Right lobe of liver (tissue), 6 donors: Measurements from ENCODE around the gene CLCN7. TPM values are rescaled to one million over a fixed set of nuclear protein-coding genes. Genes with fewer than 3 reads are reported as not detected.
A peak's percentile ranks its signal among the peaks of the same experiment; 100 is the strongest.

Experiments used
- ATAC-seq, 4 donors: fragments of 200-7000 bp; cut with Tn5 transposase; one replicate each; pipeline ENCODE4 v1.9.1; 2020; ENCODE audit warnings: mild to moderate bottlenecking in 4 of 4, moderate library complexity in 4 of 4
- DNase-seq, 3 donors: peaks; one replicate each; pipeline ENCODE4 v3.0.0-alpha.2; 2020
- H3K27ac ChIP-seq, 3 donors: fragments of 200-600 bp; one replicate each; pipeline ENCODE4 v1.8.0; 2022
- H3K27me3 ChIP-seq, 2 donors: fragments of 200-600 bp; one replicate each; pipeline ENCODE4 v1.8.0; 2022
- H3K36me3 ChIP-seq, 4 donors: fragments of 200-600 bp; sonication (generic) in 1 of 4; one replicate each; pipeline versions ENCODE4 v1.5.1 to v1.8.0; 2017 to 2022; ENCODE audit warnings: control low read depth in 1 of 4
- H3K4me1 ChIP-seq, 4 donors: fragments of 200-600 bp; sonication (generic) in 1 of 4; one replicate each; pipeline versions ENCODE4 v1.5.1 to v1.8.0; 2017 to 2022; ENCODE audit warnings: control low read depth in 1 of 4
- H3K4me3 ChIP-seq, 3 donors: fragments of 200-600 bp; one replicate each; pipeline ENCODE4 v1.8.0; 2022
- H3K9me3 ChIP-seq, 4 donors: fragments of 200-600 bp; sonication (generic) in 1 of 4; one replicate each; pipeline versions ENCODE4 v1.5.1 to v1.8.0; 2017 to 2022; ENCODE audit warnings: control low read depth in 1 of 4
- POLR2A ChIP-seq: fragments of 450-650 bp; IDR thresholded peaks from one replicate; pipeline ENCODE4 v1.6.1; 2017; ENCODE audit warnings: antibody characterized with exemption, mild to moderate bottlenecking
- WGBS: methylation state at CpG from one replicate; pipeline ENCODE4 v1.1.6; 2018; ENCODE audit warnings: low coverage, low lambda C conversion rate; ENCODE audit not compliant: insufficient coverage; ENCODE audit errors: missing lambda C conversion rate; 5-methylcytosine and 5-hydroxymethylcytosine counted together
- intact Hi-C, 2 donors: fragments of 100-400 bp; cut with DNase I; formaldehyde crosslinking; loops; one replicate each; pipeline versions ENCODE4 v1.11.2 to v1.14.1; 2022
- total RNA-seq, 6 experiments: library from RNA; depleted of rRNA in 2 of 6; stranded (reverse); fragments of >200 nt in 2 of 6; fragmentation: NEBNext Ultra II Directional in 3 of 6; extraction: Animal tissue kit (Norgen Biotek cat#: 25700) in 3 of 6; gene quantifications; one replicate each; pipeline versions ENCODE4 v1.1.0 to v1.2.4, GENCODE V29; 2016 to 2023
- TF ChIP-seq, protein P1 (sequence below), 4 donors: fragments of 200-600 bp in 3 of 4; fragments of 450-650 bp in 1 of 4; IDR thresholded peaks; one replicate each; pipeline versions ENCODE4 v1.5.1 to v1.8.0; 2016 to 2022; ENCODE audit warnings: antibody characterized with exemption in 4 of 4, mild to moderate bottlenecking in 2 of 4
- donor health status: DM: no; HTN: yes; CAD: no.
- donor health status: DM: no; HTN: no; CAD: no.
- donor health status: DM: no; HTN: no; CAD: no.
- donor health status: DM: no; HTN: yes; CAD: no.
- donor health status: DM: no; HTN: yes; CAD: no.

The CLCN7 gene
- total RNA-seq, 6 experiments from 2014 or later, result 36.0 to 50.8 (median 40.8) TPM

DNA sequence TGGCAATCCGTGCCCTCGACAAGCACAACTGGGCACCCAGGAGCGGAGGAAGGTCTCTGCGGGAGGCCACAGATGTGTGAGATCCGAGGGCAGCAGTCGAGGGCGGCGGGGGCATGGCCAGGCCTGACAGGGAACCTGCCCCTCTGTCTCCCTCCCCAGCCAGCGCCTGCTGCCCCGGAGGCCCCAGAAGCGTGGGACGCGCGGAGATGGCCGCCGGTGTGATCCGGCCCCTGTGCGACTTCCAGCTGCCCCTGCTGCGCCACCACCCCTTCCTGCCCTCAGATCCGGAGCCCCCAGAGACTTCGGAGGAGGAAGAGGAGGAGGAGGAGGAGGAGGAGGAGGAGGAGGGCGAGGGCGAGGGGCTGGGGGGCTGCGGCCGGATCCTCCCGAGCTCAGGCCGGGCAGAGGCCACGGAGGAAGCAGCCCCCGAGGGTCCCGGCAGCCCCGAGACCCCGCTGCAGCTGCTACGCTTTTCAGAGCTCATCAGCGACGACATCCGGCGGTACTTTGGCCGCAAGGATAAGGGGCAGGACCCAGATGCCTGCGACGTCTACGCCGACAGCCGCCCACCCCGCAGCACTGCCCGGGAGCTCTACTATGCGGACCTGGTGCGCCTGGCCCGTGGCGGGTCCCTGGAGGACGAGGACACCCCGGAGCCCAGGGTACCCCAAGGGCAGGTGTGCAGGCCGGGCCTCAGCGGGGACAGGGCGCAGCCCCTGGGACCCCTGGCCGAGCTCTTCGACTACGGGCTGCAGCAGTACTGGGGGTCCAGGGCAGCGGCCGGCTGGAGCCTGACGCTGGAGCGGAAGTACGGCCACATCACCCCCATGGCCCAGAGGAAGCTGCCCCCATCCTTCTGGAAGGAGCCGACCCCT lies 42.2 kb downstream of the CLCN7 start:
- no peak overlapping the region for H3K27ac ChIP-seq
- no peaks in the 10 kb centered on the region for H3K9me3 ChIP-seq
- no peaks in the 10 kb centered on the region for H3K36me3 ChIP-seq
- H3K4me3 ChIP-seq, result no peak overlapping the region
- TF ChIP-seq POLR2A, result no peak
- TF ChIP-seq, protein P1, sequence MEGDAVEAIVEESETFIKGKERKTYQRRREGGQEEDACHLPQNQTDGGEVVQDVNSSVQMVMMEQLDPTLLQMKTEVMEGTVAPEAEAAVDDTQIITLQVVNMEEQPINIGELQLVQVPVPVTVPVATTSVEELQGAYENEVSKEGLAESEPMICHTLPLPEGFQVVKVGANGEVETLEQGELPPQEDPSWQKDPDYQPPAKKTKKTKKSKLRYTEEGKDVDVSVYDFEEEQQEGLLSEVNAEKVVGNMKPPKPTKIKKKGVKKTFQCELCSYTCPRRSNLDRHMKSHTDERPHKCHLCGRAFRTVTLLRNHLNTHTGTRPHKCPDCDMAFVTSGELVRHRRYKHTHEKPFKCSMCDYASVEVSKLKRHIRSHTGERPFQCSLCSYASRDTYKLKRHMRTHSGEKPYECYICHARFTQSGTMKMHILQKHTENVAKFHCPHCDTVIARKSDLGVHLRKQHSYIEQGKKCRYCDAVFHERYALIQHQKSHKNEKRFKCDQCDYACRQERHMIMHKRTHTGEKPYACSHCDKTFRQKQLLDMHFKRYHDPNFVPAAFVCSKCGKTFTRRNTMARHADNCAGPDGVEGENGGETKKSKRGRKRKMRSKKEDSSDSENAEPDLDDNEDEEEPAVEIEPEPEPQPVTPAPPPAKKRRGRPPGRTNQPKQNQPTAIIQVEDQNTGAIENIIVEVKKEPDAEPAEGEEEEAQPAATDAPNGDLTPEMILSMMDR (IDR thresholded peaks at IDR 0.05), result no peak
- H3K27me3 ChIP-seq, result no peaks in the 10 kb centered on the region
- H3K4me1 ChIP-seq, result peaks cover 0 to 11% (median 5%) of the 10 kb centered on the region in 4 donors
- ATAC-seq (no peak), DNase-seq (no peak)
- intact Hi-C loops, result no loop called here
- WGBS, result 76% methylated on average over 7 of the region's 63 CpGs

DNA sequence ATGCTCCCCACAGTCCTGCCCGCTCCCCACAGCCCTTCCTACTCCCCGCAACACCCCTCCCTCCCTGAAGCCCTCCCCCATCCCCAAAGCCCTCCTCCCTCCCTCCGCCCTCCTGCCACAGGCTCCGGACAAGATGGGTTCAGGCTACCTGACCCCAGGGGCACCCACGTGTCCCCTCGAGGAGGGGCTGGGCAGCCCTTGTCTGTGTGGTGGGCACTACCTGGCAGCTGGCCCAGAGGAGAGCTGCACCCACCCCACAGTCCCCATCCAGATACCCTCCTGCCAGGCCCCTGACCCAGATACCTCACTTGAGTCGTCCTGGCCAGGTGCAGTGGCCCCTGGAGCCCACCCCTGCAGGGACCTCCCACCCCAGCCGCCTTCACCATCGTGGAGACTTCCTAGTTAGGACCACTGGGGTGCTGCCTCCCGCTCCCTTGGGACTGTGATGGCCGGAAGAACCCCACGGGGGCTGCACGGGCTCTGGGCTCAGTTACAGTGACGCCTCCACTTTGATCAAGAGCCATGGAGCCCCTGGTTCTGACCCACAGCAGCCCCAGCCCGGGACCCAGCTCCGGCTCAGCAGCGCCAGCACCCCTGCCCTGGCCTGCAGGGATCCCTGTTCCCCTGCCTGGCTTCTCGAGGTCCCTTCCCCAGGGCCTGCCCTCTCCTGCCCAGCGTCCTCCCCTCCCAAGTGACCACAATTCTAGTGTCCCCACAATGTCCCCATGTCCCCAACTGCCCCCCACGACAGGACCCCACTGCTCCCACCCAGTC lies 43.1 kb downstream of the CLCN7 start:
- Histone ChIP-seq H3K4me3 (no peak overlapping the region), H3K36me3 (no peaks in the 10 kb centered on the region), H3K27me3 (no peaks in the 10 kb centered on the region), H3K4me1 (peaks cover 0 to 11% (median 5%) of the 10 kb centered on the region in 4 donors), H3K9me3 (no peaks in the 10 kb centered on the region), H3K27ac (no peak overlapping the region)
- 80% methylated on average over 1 of the region's 20 CpGs for WGBS
- intact Hi-C loops, result no loop called here
- TF ChIP-seq, protein P1 (IDR thresholded peaks at IDR 0.05), result no peak
- TF ChIP-seq POLR2A, result no peak
- ATAC-seq (no peak), DNase-seq (no peak)

DNA sequence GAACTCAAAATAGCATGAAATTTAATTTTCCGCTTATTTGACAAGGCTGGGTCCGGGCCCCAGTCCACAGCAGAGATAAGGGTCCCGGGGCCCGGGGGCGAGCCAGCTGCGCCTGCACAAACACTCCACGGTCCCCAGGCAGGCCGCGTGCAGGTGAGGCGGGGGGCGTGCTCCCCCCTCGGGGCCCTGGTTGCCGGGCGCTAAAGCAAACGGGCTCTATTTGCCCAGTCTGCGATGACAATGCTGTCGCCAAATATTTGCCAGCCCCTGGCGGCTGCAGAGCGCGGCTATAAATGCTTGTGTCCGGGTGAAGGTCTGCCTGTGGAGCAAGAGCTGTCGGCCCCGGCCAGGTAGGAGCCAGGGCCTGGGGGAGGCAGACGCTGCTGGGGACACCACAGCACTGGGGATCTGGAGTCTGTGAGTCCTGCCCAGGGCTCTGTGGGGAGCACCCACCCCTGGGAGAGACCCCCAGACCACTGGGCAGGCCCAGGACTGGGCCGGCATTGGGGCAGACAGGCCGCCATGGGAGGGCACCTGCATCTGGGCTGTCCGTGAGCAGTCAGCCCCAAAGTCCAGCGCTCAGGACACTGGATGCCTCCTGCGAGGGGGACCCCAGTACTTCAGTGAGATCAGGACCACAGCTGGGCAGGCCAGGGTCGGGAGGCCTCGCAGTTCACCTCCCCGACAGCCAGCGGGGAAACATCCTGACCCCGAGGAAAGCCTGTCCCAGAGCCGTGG lies 43.9 kb downstream of the CLCN7 start, which contains the start of gene PERCC1:
Gene PERCC1 (plus strand): TSS at position 320 of the 738 bp plus-strand sequence. CDS start 1,516 bp downstream, outside the sequence.
- Histone ChIP-seq H3K36me3 (no peaks in the 10 kb centered on the region), H3K4me3 (no peak within 1 kb of the TSS), H3K27ac (no peak within 1 kb of the TSS), H3K9me3 (no peaks in the 10 kb centered on the region), H3K27me3 (no peaks in the 10 kb centered on the region), H3K4me1 (peaks cover 0 to 11% (median 5%) of the 10 kb centered on the region in 4 donors)
- ATAC-seq (peak; percentile 53 to 73 (median 68)), DNase-seq (no peak)
- 25% methylated on average over 10 of the region's 35 CpGs for WGBS
- intact Hi-C loops, result no loop called here
- no peak for TF ChIP-seq POLR2A
- TF ChIP-seq, protein P1 (IDR thresholded peaks at IDR 0.05), result peak; percentile 13 to 33 (median 28)

DNA sequence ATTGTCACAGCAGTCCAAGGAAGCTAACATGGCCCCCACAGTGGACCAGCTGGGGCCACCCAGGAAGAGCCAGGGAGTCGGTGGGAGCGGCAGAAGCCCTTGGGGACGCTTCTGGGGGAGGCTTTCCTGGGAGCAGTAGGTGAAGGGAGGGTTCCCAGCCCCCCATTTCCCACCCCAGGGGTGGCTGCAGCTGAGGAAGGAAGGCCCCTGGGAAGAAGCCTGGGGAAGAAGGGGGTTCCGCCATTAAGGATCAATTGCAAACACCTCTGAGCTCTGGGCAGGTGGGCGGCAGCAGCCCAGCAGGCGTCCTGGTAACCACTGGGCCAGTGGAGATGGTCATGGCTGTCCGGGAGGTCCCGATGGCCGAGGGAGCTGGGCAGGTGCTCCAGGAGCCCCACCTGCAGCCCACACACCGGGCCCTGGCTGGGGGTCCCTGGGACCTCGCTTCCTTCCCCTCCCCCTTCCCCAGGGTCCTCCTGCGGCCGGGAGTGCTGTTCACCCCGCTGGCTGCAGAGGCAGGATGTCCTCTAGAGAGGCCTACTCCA lies 44.5 kb downstream of the CLCN7 start:
- Histone ChIP-seq H3K27me3 (no peaks in the 10 kb centered on the region), H3K36me3 (no peaks in the 10 kb centered on the region), H3K27ac (no peak overlapping the region), H3K4me3 (no peak overlapping the region), H3K4me1 (peaks cover 0 to 11% (median 5%) of the 10 kb centered on the region in 4 donors), H3K9me3 (no peaks in the 10 kb centered on the region)
- 33% methylated on average over 1 of the region's 14 CpGs for WGBS
- TF ChIP-seq POLR2A, result no peak
- TF ChIP-seq, protein P1 (IDR thresholded peaks at IDR 0.05), result no peak
- no peak for DNase-seq
- intact Hi-C loops, result no loop called here
- ATAC-seq, result no peak
